KMS-11 (cell line): ENCODE data around the gene TGM5.

Source experiments
- H2AFZ ChIP-seq: fragments of 200-600 bp; sonication (generic); 2 replicates; pipeline ENCODE4 v1.6.1; 2016; ENCODE audit warnings: antibody characterized with exemption, mixed run types, low read depth
- H3K27ac ChIP-seq: fragments of 200-600 bp; sonication (generic); 2 replicates; pipeline ENCODE4 v1.6.1; 2016; ENCODE audit warnings: mild to moderate bottlenecking, mixed run types
- H3K27me3 ChIP-seq: fragments of 200-600 bp; sonication (generic); 2 replicates; pipeline ENCODE4 v1.6.1; 2017; ENCODE audit warnings: mild to moderate bottlenecking, low read depth, mixed run types, moderate library complexity; ENCODE audit not compliant: insufficient read depth
- H3K36me3 ChIP-seq: fragments of 200-600 bp; sonication (generic); 2 replicates; pipeline ENCODE4 v1.6.1; 2017; ENCODE audit warnings: mild to moderate bottlenecking, mixed run types; ENCODE audit not compliant: insufficient read depth
- H3K4me1 ChIP-seq: fragments of 200-600 bp; sonication (generic); 2 replicates; pipeline ENCODE4 v1.6.1; 2016; ENCODE audit warnings: mild to moderate bottlenecking, low read depth, mixed run types; ENCODE audit not compliant: poor library complexity, severe bottlenecking
- H3K4me2 ChIP-seq: fragments of 200-600 bp; sonication (generic); 2 replicates; pipeline ENCODE4 v1.7.0; 2016; ENCODE audit warnings: mild to moderate bottlenecking, mixed run types
- H3K4me3 ChIP-seq: fragments of 200-600 bp; sonication (generic); IDR thresholded peaks from 2 replicates; pipeline ENCODE4 v1.6.1; 2017; ENCODE audit warnings: low read depth, low read length, mixed read lengths; ENCODE audit not compliant: insufficient read depth
- H3K79me2 ChIP-seq: fragments of 200-600 bp; sonication (generic); 2 replicates; pipeline ENCODE4 v1.6.1; 2016; ENCODE audit warnings: low read depth, mixed run types; ENCODE audit not compliant: insufficient read depth
- H3K9ac ChIP-seq: fragments of 200-600 bp; sonication (generic); 2 replicates; pipeline ENCODE4 v1.6.1; 2016; ENCODE audit warnings: mild to moderate bottlenecking, mixed run types
- H4K20me1 ChIP-seq: fragments of 200-600 bp; sonication (generic); 2 replicates; pipeline ENCODE4 v1.6.1; 2016; ENCODE audit warnings: mild to moderate bottlenecking, mixed run types; ENCODE audit not compliant: insufficient read depth
- CTCF ChIP-seq: fragments of 200-600 bp; sonication (generic); conservative IDR thresholded peaks from 2 replicates; pipeline ENCODE4 v1.6.1; 2017; ENCODE audit warnings: low read depth, mild to moderate bottlenecking, antibody characterized with exemption, low read length, moderate library complexity, mixed read lengths

Gene TGM5

DNA sequence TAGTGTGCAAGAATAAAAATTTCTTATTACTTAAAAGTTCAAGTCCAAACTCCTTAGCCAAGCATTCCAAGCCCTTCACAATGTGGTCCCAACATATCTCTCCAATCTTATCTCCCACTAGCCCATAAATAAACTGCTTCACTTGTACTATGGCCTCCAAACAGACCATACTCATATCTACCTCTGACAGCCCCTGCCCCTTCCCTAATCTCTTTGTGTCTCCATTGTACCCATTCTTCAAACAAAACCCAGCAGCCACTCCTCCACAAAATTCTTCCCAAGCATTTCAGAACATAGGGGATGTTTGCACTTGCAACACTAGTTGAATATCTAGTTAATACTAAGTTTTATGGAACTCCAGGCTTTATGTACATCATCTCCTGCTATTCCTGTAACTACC, 33.2 kb upstream of the TGM5 start:
- H3K27me3 ChIP-seq, result no peaks in the 10 kb centered on the region
- no peaks in the 10 kb centered on the region for H4K20me1 ChIP-seq
- H3K4me3 ChIP-seq, result no peak overlapping the region
- H3K27ac ChIP-seq, result no peak overlapping the region
- H3K9ac ChIP-seq, result no peak overlapping the region
- no peaks in the 10 kb centered on the region for H3K79me2 ChIP-seq
- TF ChIP-seq CTCF, result no peak
- H3K4me2 ChIP-seq, result no peak overlapping the region
- H3K4me1 ChIP-seq, result no peaks in the 10 kb centered on the region
- no peaks in the 10 kb centered on the region for H3K36me3 ChIP-seq
- H2AFZ ChIP-seq, result no peak overlapping the region

DNA sequence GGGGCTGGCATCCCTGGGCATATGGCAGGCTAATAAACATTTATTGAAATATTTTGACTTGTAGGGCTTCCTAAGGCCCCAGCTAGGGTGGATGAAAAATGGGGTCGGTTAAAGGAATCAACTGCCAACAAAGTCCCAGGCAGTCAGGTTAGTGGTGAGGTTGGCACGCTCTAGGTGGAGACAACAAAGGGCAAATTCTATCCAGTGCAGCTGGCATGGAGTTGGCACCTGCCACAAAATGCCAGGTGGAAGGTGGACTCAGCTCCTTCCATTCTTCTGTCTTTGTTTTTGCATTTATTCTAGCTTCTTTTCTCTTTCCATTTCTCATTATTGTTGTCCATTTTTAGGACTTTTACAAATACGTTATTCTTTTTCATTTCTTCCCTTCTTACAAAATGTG, 32.7 kb upstream of the TGM5 start:
- Histone ChIP-seq H3K4me2 (no peak overlapping the region), H3K36me3 (no peaks in the 10 kb centered on the region), H3K4me3 (no peak overlapping the region), H3K4me1 (no peaks in the 10 kb centered on the region), H3K9ac (no peak overlapping the region), H3K79me2 (no peaks in the 10 kb centered on the region), H3K27ac (no peak overlapping the region), H2AFZ (no peak overlapping the region), H3K27me3 (no peaks in the 10 kb centered on the region), H4K20me1 (no peaks in the 10 kb centered on the region)
- TF ChIP-seq CTCF, result no peak

GRCh38 chr15:43294091-43294706, 27.5 kb upstream of the TGM5 start:
- Histone ChIP-seq H3K27ac (no peak overlapping the region), H3K9ac (no peak overlapping the region), H3K4me3 (no peak overlapping the region), H3K27me3 (no peaks in the 10 kb centered on the region), H3K79me2 (no peaks in the 10 kb centered on the region), H3K4me1 (no peaks in the 10 kb centered on the region), H4K20me1 (no peaks in the 10 kb centered on the region), H2AFZ (no peak overlapping the region), H3K4me2 (no peak overlapping the region), H3K36me3 (no peaks in the 10 kb centered on the region)
- no peak for TF ChIP-seq CTCF

DNA sequence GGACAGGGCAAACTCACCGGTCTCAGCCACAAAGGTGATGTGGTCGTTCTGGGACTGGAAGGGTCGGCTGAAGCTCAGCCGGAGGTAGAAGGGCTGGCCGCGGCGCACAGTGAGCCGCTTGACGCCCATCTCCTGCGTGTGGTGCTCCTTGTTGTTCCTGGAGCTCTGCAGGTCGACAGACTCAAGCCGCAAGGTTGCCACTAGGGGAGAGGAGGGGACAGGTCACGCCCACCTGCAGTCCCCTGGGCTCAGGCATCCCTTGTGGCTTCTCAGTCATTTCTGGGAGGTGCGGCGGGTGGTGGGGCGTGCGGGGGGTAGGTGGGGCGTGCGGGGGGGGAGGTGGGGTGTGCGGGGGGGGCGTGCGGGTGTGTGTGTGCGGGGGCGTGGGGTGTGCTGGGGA, 26.7 kb upstream of the TGM5 start:
- Histone ChIP-seq H3K79me2 (no peaks in the 10 kb centered on the region), H3K4me3 (no peak overlapping the region), H3K4me2 (no peak overlapping the region), H3K36me3 (no peaks in the 10 kb centered on the region), H4K20me1 (no peaks in the 10 kb centered on the region), H3K4me1 (no peaks in the 10 kb centered on the region), H3K27me3 (no peaks in the 10 kb centered on the region), H3K27ac (no peak overlapping the region), H3K9ac (no peak overlapping the region), H2AFZ (no peak overlapping the region)
- no peak for TF ChIP-seq CTCF
